Measurements from ENCODE around the gene TRIM43. TPM values are rescaled to one million over a fixed set of nuclear protein-coding genes. Genes with fewer than 3 reads are reported as not detected.
"Not testable (repeated sequence)": the region's sequence is repeated elsewhere in the genome, so short reads cannot be mapped to it uniquely, and the experiment has no call there.

The TRIM43 gene
- total RNA-seq, 2 donors from 2014 or later, result not detected

DNA sequence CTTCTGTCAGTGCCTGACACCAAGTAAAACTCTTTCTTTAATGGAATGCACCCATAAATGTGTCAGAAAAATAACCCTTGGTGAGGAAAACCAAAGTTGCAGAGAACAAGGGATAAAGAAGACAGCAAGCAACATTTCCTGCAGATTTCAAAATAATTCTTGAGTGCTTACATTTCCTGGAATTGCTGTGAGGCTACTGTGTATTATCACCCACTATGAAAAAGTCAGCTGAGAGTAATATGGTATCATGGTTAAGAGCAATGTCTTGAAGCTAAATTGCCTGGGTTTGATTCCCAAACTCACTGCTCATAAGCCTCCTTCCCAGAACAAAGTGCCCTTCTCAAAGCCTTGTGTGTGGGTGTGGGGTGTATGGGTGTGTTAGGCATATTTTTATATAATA, 10.3 kb downstream of the TRIM43 start:
- DNase-seq; intact Hi-C loops (cut with DNase I); H3K27me3 ChIP-seq; H3K4me1 ChIP-seq; H3K9me3 ChIP-seq; H3K4me3 ChIP-seq; H3K27ac ChIP-seq; H3K36me3 ChIP-seq (replicated peaks in 1 of 2; ENCODE audit: insufficient read depth in 1 of 2, low read depth in 2 of 2); ATAC-seq: not testable (repeated sequence)

DNA sequence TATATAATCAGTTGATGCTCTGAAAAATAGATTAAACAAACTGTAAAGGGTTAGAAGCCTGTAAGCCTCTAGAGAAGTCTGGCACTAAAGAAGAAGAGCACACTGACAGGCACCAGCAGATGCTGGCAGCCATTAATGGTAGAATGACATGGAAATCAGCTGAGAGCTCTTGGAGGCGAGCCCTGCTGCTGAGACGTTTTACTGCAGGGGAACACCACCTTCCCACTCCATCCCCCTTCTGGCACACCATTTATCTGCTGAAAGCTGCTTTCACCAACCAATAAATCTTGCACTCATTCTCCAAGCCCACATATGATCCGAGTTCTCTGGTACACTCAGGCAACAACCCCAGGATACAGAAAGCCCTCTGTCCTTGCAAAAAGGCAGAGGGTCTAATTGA, 16.6 kb downstream of the TRIM43 start:
- H3K4me3 ChIP-seq; DNase-seq; ATAC-seq; H3K36me3 ChIP-seq (replicated peaks in 1 of 2; ENCODE audit: insufficient read depth in 1 of 2, low read depth in 2 of 2); H3K27me3 ChIP-seq; H3K27ac ChIP-seq; intact Hi-C loops (cut with DNase I); H3K4me1 ChIP-seq; H3K9me3 ChIP-seq: not testable (repeated sequence)
- WGBS, 2 donors, result no CpG with 5 or more reads among the region's 3 CpGs

DNA sequence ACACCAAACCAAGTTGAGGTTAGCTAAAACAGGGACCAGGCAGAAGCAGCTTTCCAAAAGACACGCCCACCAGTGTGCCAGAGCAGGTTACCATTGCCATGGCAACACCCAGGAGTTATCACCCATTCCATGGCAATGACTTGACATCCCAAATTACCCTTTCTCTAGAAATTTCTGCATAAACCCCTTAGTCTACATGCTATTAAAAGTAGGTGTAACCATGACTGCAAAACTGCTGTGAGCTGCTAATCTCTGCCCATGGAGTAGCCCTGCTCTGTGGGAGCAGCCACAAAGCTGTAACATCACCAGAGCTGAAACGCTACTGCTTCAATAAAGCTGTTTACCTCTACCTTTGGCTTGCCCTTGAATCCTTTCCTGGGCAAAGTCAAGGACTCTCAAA, 18.0 kb downstream of the TRIM43 start:
- ATAC-seq, result not testable (repeated sequence)
- WGBS, 2 donors, result no CpG with 5 or more reads among the region's 2 CpGs

GRCh38 chr2:95613048-95613447, 21.2 kb downstream of the TRIM43 start:
- H3K4me3 ChIP-seq; H3K4me1 ChIP-seq; H3K27me3 ChIP-seq; intact Hi-C loops (cut with DNase I); H3K36me3 ChIP-seq (replicated peaks in 1 of 2; ENCODE audit: insufficient read depth in 1 of 2, low read depth in 2 of 2); DNase-seq; H3K27ac ChIP-seq; H3K9me3 ChIP-seq; ATAC-seq: not testable (repeated sequence)
- no CpG with 5 or more reads among the region's 3 CpGs for WGBS, 2 donors

More for the DNA sequence above, 18.0 kb downstream of the TRIM43 start:
- H3K4me1 ChIP-seq; H3K27me3 ChIP-seq; H3K4me3 ChIP-seq; H3K36me3 ChIP-seq (replicated peaks in 1 of 2; ENCODE audit: insufficient read depth in 1 of 2, low read depth in 2 of 2); H3K27ac ChIP-seq; H3K9me3 ChIP-seq; DNase-seq; intact Hi-C loops (cut with DNase I): not testable (repeated sequence)

DNA sequence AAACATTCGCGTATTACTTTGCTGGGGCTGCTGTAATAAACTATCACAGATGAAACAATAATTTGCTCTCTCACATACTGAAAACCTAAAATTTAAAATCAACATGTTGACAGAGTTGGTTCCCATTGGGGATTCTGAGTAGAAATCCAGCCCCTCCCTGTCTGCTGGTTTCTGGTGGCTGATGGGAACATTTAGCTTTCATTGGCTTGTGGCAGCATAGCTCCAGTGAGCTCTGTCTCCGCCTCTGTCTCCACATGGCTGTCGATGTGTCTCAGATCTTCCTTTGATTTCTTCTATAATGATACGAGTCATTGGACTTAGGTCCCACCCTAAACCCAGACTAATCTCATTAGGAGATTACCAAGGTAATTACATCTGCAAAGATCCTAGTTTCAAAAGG, 30.9 kb downstream of the TRIM43 start:
- DNase-seq; H3K27me3 ChIP-seq; H3K36me3 ChIP-seq (replicated peaks in 1 of 2; ENCODE audit: insufficient read depth in 1 of 2, low read depth in 2 of 2); intact Hi-C loops (cut with DNase I); H3K9me3 ChIP-seq; H3K27ac ChIP-seq; H3K4me1 ChIP-seq; H3K4me3 ChIP-seq; ATAC-seq: not testable (repeated sequence)
- no CpG with 5 or more reads among the region's 5 CpGs for WGBS, 2 donors

- ATAC-seq; H3K4me3 ChIP-seq; H3K27ac ChIP-seq; intact Hi-C loops (cut with DNase I); H3K9me3 ChIP-seq; H3K4me1 ChIP-seq; H3K27me3 ChIP-seq; DNase-seq; H3K36me3 ChIP-seq (replicated peaks in 1 of 2; ENCODE audit: insufficient read depth in 1 of 2, low read depth in 2 of 2): not testable (repeated sequence)
- no CpG with 5 or more reads among the region's 2 CpGs for WGBS, 2 donors
These were observed 39.2 kb downstream of the TRIM43 start for GRCh38 chr2:95630987-95631386.

DNA sequence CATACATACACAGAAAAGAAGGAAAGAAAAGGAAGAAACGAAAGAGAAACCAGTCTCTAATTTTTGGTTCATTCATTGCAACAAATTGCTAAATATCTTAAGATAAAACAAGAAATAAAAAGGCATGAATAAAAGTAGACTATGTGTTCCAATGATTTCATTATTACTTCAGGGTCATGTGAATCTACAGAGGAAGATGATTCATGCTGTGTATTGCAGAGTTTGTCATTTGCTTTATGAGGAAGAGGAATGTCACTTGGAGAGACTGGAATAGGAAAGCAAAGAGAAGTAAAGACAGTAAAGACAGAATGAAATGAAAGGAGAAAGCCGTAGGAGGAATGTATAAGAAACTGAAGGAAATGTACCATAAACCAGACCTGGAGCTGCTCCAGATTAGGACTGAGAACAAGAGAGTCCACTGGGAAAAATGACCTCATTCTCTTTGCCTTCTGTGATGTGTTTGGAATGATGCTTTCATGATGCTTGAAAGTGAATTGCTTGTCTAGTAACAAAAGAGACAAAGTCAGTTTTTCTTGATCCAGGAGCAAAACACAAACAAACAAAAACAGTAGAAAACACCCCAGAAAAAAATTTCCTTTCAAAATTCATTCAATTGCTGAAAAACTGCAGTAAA, 41.9 kb downstream of the TRIM43 start:
- H3K27me3 ChIP-seq; H3K4me3 ChIP-seq; H3K9me3 ChIP-seq; DNase-seq; intact Hi-C loops (cut with DNase I); H3K27ac ChIP-seq; H3K4me1 ChIP-seq; H3K36me3 ChIP-seq (replicated peaks in 1 of 2; ENCODE audit: insufficient read depth in 1 of 2, low read depth in 2 of 2); ATAC-seq: not testable (repeated sequence)
- no CpG with 5 or more reads among the region's 2 CpGs for WGBS, 2 donors

- intact Hi-C loops (cut with DNase I); ATAC-seq; H3K9me3 ChIP-seq; H3K27me3 ChIP-seq; DNase-seq; H3K27ac ChIP-seq; H3K4me3 ChIP-seq; H3K36me3 ChIP-seq (replicated peaks in 1 of 2; ENCODE audit: insufficient read depth in 1 of 2, low read depth in 2 of 2); H3K4me1 ChIP-seq: not testable (repeated sequence)
- WGBS, 2 donors, result 83% methylated on average over 2 of the region's 25 CpGs; no CpG with 5 or more reads in 1 of the 2 donors
These were observed 48.9 kb downstream of the TRIM43 start for GRCh38 chr2:95640515-95641288.

GRCh38 chr2:95641289-95641575, 49.4 kb downstream of the TRIM43 start:
- ATAC-seq; H3K4me3 ChIP-seq; DNase-seq; H3K4me1 ChIP-seq; H3K36me3 ChIP-seq (replicated peaks in 1 of 2; ENCODE audit: insufficient read depth in 1 of 2, low read depth in 2 of 2); intact Hi-C loops (cut with DNase I); H3K9me3 ChIP-seq; H3K27ac ChIP-seq; H3K27me3 ChIP-seq: not testable (repeated sequence)
- no CpG with 5 or more reads among the region's 9 CpGs for WGBS, 2 donors

GRCh38 chr2:95641787-95642186, 50.0 kb downstream of the TRIM43 start:
- H3K27ac ChIP-seq, result peak overlapping the region in 2 of 4 donors; percentile 30 to 62
- H3K27me3 ChIP-seq; H3K9me3 ChIP-seq; intact Hi-C loops (cut with DNase I); H3K4me3 ChIP-seq; H3K4me1 ChIP-seq; H3K36me3 ChIP-seq (replicated peaks in 1 of 2; ENCODE audit: insufficient read depth in 1 of 2, low read depth in 2 of 2): not testable (repeated sequence)
- ATAC-seq, result peak; percentile 36
- WGBS, 2 donors, result 67% methylated on average over 1 of the region's 2 CpGs; no CpG with 5 or more reads in 1 of the 2 donors
- peak in 2 of 4 donors; percentile 8 to 13 for DNase-seq

DNA sequence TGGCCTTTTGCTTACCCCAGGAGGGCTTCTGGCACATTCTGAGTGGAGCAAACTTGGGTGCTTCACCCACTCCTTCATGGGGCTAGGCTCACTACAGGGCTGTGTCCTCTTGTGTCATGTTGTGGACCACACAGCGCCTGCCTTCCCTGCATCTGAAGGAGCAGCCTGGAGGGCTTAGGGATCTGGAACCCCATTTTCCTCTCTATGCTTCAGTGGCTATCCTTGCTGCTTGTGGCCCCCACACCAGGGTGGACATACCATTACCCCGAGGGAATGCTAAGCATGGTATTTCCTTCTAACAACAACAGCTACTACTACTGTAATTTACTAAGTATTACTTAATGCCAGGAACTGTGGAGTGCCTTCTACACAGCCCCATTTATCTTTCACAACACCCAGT, 50.6 kb downstream of the TRIM43 start:
- H3K4me3 ChIP-seq; H3K9me3 ChIP-seq; intact Hi-C loops (cut with DNase I); H3K27me3 ChIP-seq; ATAC-seq; H3K36me3 ChIP-seq (replicated peaks in 1 of 2; ENCODE audit: insufficient read depth in 1 of 2, low read depth in 2 of 2); DNase-seq; H3K4me1 ChIP-seq: not testable (repeated sequence)
- H3K27ac ChIP-seq, result peak overlapping the region in 1 of 4 donors; percentile 53
- 83% methylated on average over 1 of the region's 2 CpGs; no CpG with 5 or more reads in 1 of the 2 donors for WGBS, 2 donors

DNA sequence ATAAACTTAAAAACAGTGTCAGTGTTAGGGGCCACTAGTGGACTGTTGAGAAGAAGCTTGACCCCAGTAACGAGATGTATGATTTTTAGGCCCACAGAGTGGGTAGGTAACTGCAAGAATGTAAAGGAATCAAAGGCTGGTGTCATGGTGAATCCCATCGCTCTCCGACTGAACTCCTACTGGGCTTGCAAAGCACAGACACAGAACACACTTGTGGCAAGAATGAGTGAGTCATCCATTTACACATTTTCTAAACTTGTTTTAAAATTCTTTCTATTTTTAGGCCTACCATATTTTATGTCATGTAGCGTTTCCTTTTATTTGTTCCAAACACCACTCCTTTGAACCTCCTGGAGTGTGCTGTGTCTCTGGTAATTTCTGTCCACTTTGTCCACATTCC, 51.1 kb downstream of the TRIM43 start:
- H3K27me3 ChIP-seq; DNase-seq; H3K4me1 ChIP-seq; intact Hi-C loops (cut with DNase I); H3K9me3 ChIP-seq; H3K4me3 ChIP-seq; ATAC-seq; H3K36me3 ChIP-seq (replicated peaks in 1 of 2; ENCODE audit: insufficient read depth in 1 of 2, low read depth in 2 of 2); H3K27ac ChIP-seq: not testable (repeated sequence)
- WGBS, 2 donors, result 86 to 100% methylated on average over 1 of the region's 4 CpGs
